ENCODE results near the gene DEDD.

- TF ChIP-seq TAF1 (IDR thresholded peaks at IDR 0.05; ENCODE audit: borderline replicate concordance, low read depth, low read length) (no peak), RCOR1 (IDR thresholded peaks at IDR 0.05; ENCODE audit: low read length) (no peak), NRF1 (IDR thresholded peaks at IDR 0.05; ENCODE audit: low read depth, low read length) (no peak), TEAD4 (IDR thresholded peaks at IDR 0.05; ENCODE audit: borderline replicate concordance, insufficient read depth) (no peak), MAX (IDR thresholded peaks at IDR 0.05; ENCODE audit: low read depth) (no peak), MEF2A (IDR thresholded peaks at IDR 0.05; ENCODE audit: borderline replicate concordance, low read depth) (no peak), SIN3A (IDR thresholded peaks at IDR 0.05; ENCODE audit: borderline replicate concordance, low read depth, low read length) (no peak), REST (IDR thresholded peaks at IDR 0.05; ENCODE audit: low read depth, low read length) (no peak)
- TF ChIP-seq, protein P1, sequence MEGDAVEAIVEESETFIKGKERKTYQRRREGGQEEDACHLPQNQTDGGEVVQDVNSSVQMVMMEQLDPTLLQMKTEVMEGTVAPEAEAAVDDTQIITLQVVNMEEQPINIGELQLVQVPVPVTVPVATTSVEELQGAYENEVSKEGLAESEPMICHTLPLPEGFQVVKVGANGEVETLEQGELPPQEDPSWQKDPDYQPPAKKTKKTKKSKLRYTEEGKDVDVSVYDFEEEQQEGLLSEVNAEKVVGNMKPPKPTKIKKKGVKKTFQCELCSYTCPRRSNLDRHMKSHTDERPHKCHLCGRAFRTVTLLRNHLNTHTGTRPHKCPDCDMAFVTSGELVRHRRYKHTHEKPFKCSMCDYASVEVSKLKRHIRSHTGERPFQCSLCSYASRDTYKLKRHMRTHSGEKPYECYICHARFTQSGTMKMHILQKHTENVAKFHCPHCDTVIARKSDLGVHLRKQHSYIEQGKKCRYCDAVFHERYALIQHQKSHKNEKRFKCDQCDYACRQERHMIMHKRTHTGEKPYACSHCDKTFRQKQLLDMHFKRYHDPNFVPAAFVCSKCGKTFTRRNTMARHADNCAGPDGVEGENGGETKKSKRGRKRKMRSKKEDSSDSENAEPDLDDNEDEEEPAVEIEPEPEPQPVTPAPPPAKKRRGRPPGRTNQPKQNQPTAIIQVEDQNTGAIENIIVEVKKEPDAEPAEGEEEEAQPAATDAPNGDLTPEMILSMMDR (IDR thresholded peaks at IDR 0.05): no peak
These were observed 3.7 kb downstream of the DEDD start for GRCh38 chr1:161128591-161129420.
